ENCODE results near the gene LEFTY1.
"Not testable (repeated sequence)": the region's sequence is repeated elsewhere in the genome, so short reads cannot be mapped to it uniquely, and the experiment has no call there.

Gene LEFTY1

DNA sequence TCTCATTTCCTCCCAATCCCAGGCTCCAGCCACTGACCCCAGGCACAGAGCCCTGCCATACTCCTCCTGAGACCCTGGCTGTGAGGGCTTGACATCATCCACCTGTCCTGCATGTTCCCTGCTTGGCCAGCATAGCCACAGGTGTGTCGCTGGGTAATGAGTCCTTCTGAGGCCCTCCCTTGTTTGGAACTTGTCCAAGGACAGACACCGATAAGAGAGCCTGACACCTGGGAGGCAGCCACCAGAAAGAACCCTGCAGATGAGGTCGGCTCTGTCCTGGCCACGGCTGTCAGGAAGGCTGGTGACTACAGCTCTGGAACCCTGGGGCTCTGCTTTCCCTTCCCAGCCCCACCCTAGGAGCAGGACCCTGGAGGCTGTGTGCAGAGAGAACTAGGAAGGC is 41.3 kb downstream of the LEFTY1 start:
- no peak for DNase-seq

- DNase-seq, result no peak
Measured at GRCh38 chr1:225846331-225847310, 42.3 kb downstream of the LEFTY1 start.

GRCh38 chr1:225845571-225846259 is 43.2 kb downstream of the LEFTY1 start:
- DNase-seq, result peak; percentile 19

DNA sequence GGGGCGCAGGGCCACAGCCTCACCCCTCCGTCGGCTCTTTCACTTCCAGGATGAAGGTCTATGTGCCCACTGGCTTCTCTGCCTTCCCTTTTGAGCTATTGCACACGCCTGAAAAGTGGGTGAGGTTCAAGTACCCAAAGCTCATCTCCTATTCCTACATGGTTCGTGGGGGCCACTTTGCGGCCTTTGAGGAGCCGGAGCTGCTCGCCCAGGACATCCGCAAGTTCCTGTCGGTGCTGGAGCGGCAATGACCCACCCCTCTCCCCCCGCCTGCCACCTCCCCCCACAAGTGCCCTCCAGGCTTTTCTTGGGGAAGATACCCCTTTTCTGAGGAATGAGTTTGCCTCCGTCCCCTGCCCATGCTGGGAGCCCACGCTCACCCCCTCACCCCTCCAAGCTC is 43.8 kb downstream of the LEFTY1 start:
- no peak for DNase-seq

GRCh38 chr1:225844236-225845061 is 44.5 kb downstream of the LEFTY1 start:
- DNase-seq, result no peak

GRCh38 chr1:225843426-225843795 is 45.5 kb downstream of the LEFTY1 start:
- no peak for DNase-seq

GRCh38 chr1:225842788-225843425 is 46.0 kb downstream of the LEFTY1 start:
- no peak for DNase-seq

DNA sequence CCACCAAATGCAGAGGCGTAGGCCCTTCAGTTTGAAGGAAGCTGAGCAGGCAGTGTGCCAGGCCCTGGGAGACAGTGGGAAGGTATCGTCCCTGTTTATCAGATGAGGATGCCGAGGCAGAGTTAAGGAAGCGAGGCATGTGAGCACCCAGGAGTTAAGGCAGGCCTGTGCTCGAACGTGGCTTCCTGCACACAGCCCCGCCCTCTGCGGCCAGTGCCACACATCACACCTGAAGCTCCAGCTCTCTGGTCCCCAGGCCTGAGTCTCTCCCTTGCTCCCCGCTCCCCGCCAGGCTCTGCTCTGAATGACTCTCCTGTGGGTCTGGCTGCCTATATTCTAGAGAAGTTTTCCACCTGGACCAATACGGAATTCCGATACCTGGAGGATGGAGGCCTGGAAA is 46.9 kb downstream of the LEFTY1 start:
- DNase-seq, result no peak

DNA sequence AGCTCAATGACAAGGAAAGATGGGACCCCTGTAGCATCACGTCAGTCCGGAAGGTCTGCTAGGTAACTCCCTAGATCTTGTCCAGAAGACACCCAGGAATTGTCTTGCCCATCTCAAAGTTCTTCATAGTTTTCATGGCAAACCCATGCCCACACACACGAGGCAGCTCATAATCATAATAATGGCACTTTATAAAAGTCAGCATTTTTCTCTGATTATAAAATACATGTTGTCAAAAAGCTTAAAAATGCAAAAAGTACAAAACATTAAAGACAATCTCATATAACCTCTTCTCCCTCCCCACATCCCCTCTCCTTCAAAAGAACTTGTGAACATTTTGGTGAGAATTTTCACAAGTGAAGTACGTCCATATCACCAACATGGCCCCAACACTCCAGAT is 48.2 kb downstream of the LEFTY1 start:
- no peak for DNase-seq

GRCh38 chr1:225840223-225840610 is 48.7 kb downstream of the LEFTY1 start:
- DNase-seq, result no peak

DNA sequence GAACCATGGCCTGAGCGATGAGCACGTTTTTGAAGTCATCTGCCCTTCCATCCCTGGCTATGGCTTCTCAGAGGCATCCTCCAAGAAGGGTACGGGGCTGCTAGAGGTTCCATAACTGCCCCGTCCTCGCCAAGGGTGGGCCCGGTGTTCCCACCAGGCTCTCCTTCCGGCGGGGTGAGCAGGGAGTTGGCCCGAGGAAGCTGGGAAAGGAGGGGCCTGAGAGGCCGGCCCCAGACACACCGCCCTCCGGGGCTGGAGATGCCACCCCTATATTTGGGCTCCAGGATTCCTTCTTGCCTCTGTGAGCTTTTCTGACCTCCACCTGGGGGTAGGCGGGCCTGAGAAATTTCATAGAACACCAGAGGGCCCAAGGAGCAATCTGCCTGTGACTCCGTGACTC is 50.2 kb downstream of the LEFTY1 start:
- no peak for DNase-seq

DNA sequence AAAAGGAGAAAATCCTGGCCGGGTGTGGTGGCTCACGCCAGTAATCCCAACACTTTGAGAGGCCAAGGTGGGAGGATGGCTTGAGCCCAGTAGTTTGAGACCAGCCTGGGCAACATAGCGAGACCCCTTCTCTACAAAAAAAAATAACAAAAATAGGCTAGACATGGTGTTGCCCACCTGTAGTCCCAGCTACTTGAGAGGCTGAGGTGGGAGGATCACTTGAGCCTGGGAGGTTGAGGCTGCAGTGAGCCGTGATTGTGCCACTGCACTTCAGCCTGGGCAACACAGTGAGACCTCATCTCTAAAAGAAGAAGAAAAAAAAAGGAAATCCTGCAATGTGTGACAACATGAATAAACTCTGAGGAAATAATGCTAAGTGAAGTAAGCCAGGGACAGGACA is 52.6 kb downstream of the LEFTY1 start:
- DNase-seq, result not testable (repeated sequence)
